ENCODE results near the gene ABCG2. TPM values are rescaled to one million over a fixed set of nuclear protein-coding genes. Genes with fewer than 3 reads are reported as not detected.
"Not testable (repeated sequence)": the region's sequence is repeated elsewhere in the genome, so short reads cannot be mapped to it uniquely, and the experiment has no call there.

Gene ABCG2
- polyA plus RNA-seq, 1 of the 3 experiments (the other 2 are of a cell fraction) = 0.02 TPM

GRCh38 chr4:88108747-88109122 lies 49.7 kb downstream of the ABCG2 start:
- Histone ChIP-seq H2AFZ (ENCODE audit: low read depth) (no peak overlapping the region), H3F3A (replicated peaks; ENCODE audit: insufficient read depth) (peaks cover 16% of the 10 kb centered on the region), H3K9me2 (no peaks in the 10 kb centered on the region), H4K20me1 (ENCODE audit: insufficient read depth) (no peaks in the 10 kb centered on the region), H3K36me3 (replicated peaks in 1 of 2; ENCODE audit: control insufficient read depth in 1 of 2, insufficient read depth in 2 of 2, low read length in 1 of 2) (no peaks in the 10 kb centered on the region), H3K9ac (no peak overlapping the region), H3K4me1 (ENCODE audit: control insufficient read depth in 1 of 2, insufficient read depth in 2 of 2, low read depth in 1 of 2, low read length in 1 of 2) (peaks cover 0 to 2% of the 10 kb centered on the region in 2 experiments; a peak in 2 of 4 replicates), H3K4me2 (no peak overlapping the region), H3K9me3 (no peaks in the 10 kb centered on the region), H3K27ac (ENCODE audit: low read depth in 2 of 2, low read length in 1 of 2) (no peak overlapping the region), H3K79me2 (ENCODE audit: insufficient read depth) (no peaks in the 10 kb centered on the region), H3K4me3 (ENCODE audit: low read depth in 2 of 2, low read length in 1 of 2) (no peak overlapping the region), H3K27me3 (ENCODE audit: insufficient read depth) (no peaks in the 10 kb centered on the region)
- no peak for TF ChIP-seq TCF12 (IDR thresholded peaks at IDR 0.05)
- TF ChIP-seq TAF1 (IDR thresholded peaks at IDR 0.05; ENCODE audit: borderline replicate concordance, low read depth, low read length) = no peak
- TF ChIP-seq RAD21 (IDR thresholded peaks at IDR 0.05; ENCODE audit: low read length) = no peak
- TF ChIP-seq FOXM1 (IDR thresholded peaks at IDR 0.05; ENCODE audit: low read depth) = no peak
- TF ChIP-seq RXRA (IDR thresholded peaks at IDR 0.05; ENCODE audit: borderline replicate concordance, low read depth) = no peak
- TF ChIP-seq EZH2phosphoT487 (IDR thresholded peaks at IDR 0.05; ENCODE audit: borderline replicate concordance, low read depth) = no peak
- ChIA-PET POLR2A (no interaction called here), CTCF (no interaction called here)
- 89% methylated on average over 5 of the region's 5 CpGs for WGBS (ENCODE audit: low lambda C conversion rate)
- no peak for DNase-seq

DNA sequence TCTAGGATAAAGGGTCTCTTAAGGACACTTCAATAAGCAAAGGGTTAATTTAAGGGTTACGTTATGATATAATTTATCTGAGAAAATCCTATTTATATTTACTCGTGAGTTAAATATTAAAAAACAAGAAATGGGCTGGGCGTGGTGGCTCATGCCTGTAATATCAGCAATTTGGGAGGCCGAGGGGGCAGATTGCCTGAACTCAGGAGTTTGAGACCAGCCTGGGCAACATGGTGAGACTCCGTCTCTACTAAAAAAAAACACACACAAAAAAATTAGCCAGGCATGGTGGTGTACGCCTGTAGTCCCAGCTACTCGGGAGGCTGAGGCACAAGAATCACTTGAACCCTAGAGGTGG lies 50.4 kb downstream of the ABCG2 start:
- H3K36me3 ChIP-seq (replicated peaks in 1 of 2; ENCODE audit: control insufficient read depth in 1 of 2, insufficient read depth in 2 of 2, low read length in 1 of 2); H3K4me3 ChIP-seq (ENCODE audit: low read depth in 2 of 2, low read length in 1 of 2); H3K4me2 ChIP-seq; H3K9me3 ChIP-seq; H3K9me2 ChIP-seq; H3K4me1 ChIP-seq (ENCODE audit: control insufficient read depth in 1 of 2, insufficient read depth in 2 of 2, low read depth in 1 of 2, low read length in 1 of 2); H3K79me2 ChIP-seq (ENCODE audit: insufficient read depth); H3K9ac ChIP-seq; DNase-seq; H4K20me1 ChIP-seq (ENCODE audit: insufficient read depth); CTCF ChIA-PET; H2AFZ ChIP-seq (ENCODE audit: low read depth); H3K27ac ChIP-seq (ENCODE audit: low read depth in 2 of 2, low read length in 1 of 2); H3K27me3 ChIP-seq (ENCODE audit: insufficient read depth); POLR2A ChIA-PET: not testable (repeated sequence)
- 85% methylated on average over 7 of the region's 7 CpGs for WGBS (ENCODE audit: low lambda C conversion rate)
- peaks cover 16% of the 10 kb centered on the region for H3F3A ChIP-seq (replicated peaks; ENCODE audit: insufficient read depth)

DNA sequence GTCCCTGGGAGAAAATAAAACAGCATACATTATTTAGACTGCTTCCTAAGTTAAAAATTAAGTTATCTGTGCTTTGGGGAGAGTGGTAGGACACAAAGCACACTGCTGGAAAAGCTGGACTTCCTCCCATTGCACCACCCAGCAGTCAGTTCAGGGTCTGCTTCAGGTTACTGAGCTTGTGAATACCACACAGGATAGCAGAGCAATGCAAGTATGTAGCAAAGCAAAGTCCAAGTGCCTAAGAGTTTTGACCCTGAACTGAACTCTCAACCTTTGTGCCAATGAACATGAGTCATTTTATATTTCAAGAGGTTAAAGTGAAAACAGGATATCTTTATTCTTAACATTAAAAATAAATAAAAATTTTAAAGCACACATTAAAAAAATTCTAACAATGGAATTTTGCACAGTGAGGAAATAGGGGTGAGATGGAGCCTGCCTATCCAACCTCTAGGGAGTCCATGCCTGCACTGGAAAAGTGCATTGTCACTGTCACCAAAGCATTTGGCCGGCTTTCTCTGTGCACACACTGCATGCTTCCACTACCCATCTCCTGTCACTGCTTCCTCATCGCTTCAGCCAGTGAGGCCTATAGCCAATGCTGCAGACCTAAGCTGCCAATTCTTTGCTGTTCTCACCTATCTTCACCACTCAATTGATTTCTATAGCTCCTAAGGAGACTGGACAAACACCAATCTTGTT lies 50.9 kb downstream of the ABCG2 start:
- WGBS (ENCODE audit: low lambda C conversion rate) = 89% methylated on average over 2 of the region's 2 CpGs
- H3K9me3 ChIP-seq = no peaks in the 10 kb centered on the region
- H3K79me2 ChIP-seq (ENCODE audit: insufficient read depth) = no peaks in the 10 kb centered on the region
- H3K9ac ChIP-seq = no peak overlapping the region
- H4K20me1 ChIP-seq (ENCODE audit: insufficient read depth) = no peaks in the 10 kb centered on the region
- TF ChIP-seq EP300 (IDR thresholded peaks at IDR 0.05; ENCODE audit: borderline replicate concordance in 1 of 2, low read depth in 1 of 2, low read length in 1 of 2) (no peak), RAD21 (IDR thresholded peaks at IDR 0.05; ENCODE audit: low read length) (no peak), MXI1 (IDR thresholded peaks at IDR 0.05; ENCODE audit: low read depth, low read length) (no peak), JUND (IDR thresholded peaks at IDR 0.05) (no peak), POLR2AphosphoS5 (IDR thresholded peaks at IDR 0.05; ENCODE audit: low read depth, low read length) (no peak), RCOR1 (IDR thresholded peaks at IDR 0.05; ENCODE audit: low read length) (no peak), USF2 (IDR thresholded peaks at IDR 0.05; ENCODE audit: borderline replicate concordance, low read depth, low read length) (no peak), IRF3 (IDR thresholded peaks at IDR 0.05; ENCODE audit: low read depth, low read length) (no peak), GABPA (IDR thresholded peaks at IDR 0.05; ENCODE audit: low read depth) (no peak), MEF2A (IDR thresholded peaks at IDR 0.05; ENCODE audit: borderline replicate concordance, low read depth) (no peak)
- TF ChIP-seq, protein P1, sequence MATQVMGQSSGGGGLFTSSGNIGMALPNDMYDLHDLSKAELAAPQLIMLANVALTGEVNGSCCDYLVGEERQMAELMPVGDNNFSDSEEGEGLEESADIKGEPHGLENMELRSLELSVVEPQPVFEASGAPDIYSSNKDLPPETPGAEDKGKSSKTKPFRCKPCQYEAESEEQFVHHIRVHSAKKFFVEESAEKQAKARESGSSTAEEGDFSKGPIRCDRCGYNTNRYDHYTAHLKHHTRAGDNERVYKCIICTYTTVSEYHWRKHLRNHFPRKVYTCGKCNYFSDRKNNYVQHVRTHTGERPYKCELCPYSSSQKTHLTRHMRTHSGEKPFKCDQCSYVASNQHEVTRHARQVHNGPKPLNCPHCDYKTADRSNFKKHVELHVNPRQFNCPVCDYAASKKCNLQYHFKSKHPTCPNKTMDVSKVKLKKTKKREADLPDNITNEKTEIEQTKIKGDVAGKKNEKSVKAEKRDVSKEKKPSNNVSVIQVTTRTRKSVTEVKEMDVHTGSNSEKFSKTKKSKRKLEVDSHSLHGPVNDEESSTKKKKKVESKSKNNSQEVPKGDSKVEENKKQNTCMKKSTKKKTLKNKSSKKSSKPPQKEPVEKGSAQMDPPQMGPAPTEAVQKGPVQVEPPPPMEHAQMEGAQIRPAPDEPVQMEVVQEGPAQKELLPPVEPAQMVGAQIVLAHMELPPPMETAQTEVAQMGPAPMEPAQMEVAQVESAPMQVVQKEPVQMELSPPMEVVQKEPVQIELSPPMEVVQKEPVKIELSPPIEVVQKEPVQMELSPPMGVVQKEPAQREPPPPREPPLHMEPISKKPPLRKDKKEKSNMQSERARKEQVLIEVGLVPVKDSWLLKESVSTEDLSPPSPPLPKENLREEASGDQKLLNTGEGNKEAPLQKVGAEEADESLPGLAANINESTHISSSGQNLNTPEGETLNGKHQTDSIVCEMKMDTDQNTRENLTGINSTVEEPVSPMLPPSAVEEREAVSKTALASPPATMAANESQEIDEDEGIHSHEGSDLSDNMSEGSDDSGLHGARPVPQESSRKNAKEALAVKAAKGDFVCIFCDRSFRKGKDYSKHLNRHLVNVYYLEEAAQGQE (IDR thresholded peaks at IDR 0.05; ENCODE audit: low read depth, low read length) = no peak
- H3K9me2 ChIP-seq = no peaks in the 10 kb centered on the region
- peaks cover 0 to 2% of the 10 kb centered on the region in 2 experiments; a peak in 2 of 4 replicates for H3K4me1 ChIP-seq (ENCODE audit: control insufficient read depth in 1 of 2, insufficient read depth in 2 of 2, low read depth in 1 of 2, low read length in 1 of 2)
- DNase-seq = peak; percentile 18
- no peak overlapping the region for H3K4me2 ChIP-seq
- ChIA-PET CTCF (no interaction called here), POLR2A (no interaction called here)
- H3F3A ChIP-seq (replicated peaks; ENCODE audit: insufficient read depth) = peaks cover 16% of the 10 kb centered on the region
- no peaks in the 10 kb centered on the region for H3K27me3 ChIP-seq (ENCODE audit: insufficient read depth)
- H3K4me3 ChIP-seq (ENCODE audit: low read depth in 2 of 2, low read length in 1 of 2) = no peak overlapping the region; a peak in 1 of 4 replicates
- 0 out of 2 replicates have a peak overlapping the region, but pooled peaks have one; percentile 43 for H2AFZ ChIP-seq (ENCODE audit: low read depth)
- H3K36me3 ChIP-seq (replicated peaks in 1 of 2; ENCODE audit: control insufficient read depth in 1 of 2, insufficient read depth in 2 of 2, low read length in 1 of 2) = no peaks in the 10 kb centered on the region
- H3K27ac ChIP-seq (ENCODE audit: low read depth in 2 of 2, low read length in 1 of 2) = no peak overlapping the region
